Measurements from ENCODE around the gene PACRG. TPM values are rescaled to one million over a fixed set of nuclear protein-coding genes. Genes with fewer than 3 reads are reported as not detected.

PACRG gene
- total and polyA plus RNA-seq, 2 experiments from 2014 or later = 0.17 to 0.68 TPM

DNA sequence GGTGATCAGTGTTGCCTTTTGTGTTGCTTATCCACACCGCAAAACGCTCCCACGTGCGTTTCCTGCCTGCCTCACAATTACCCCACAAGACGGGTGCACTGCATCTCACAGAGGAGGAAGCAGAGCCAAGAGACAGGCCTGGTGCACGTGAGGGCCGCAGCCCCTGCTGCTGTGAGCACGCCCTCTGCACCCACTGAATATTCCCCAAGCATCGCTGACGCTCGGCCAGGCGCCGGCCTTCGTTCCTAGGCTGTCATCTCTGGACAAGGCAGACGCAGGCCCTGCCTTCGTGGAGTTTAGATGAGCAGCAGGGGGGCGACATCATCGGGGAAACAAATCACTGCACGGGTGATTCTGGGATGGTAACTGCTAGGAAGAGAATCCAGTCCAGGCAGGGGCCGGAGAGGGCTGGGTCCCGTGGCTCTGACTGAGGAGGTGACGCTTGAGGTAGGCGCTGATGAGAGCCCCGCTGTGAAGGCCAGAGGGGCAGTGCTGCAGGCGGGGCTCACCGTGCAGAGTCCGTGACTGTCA is 524.4 kb downstream of the PACRG start:
- Mint-ChIP-seq H3K27ac (no peak overlapping the region), H3K4me1 (peaks cover 13% of the 10 kb centered on the region), H3K36me3 (ENCODE audit: low read depth) (no peaks in the 10 kb centered on the region), H3K4me3 (no peak overlapping the region), H3K9me3 (0 out of 3 replicates have a peak, but pooled peaks cover 2% of the 10 kb centered on the region), H3K27me3 (ENCODE audit: insufficient read depth, low read depth, poor library complexity) (peaks cover 5% of the 10 kb centered on the region)
- peak overlapping the region; percentile 52; the same call in 1 of the 2 replicates for H2AFZ ChIP-seq
- H3K4me2 ChIP-seq = no peak overlapping the region
- H3K36me3 ChIP-seq (ENCODE audit: insufficient read depth) = no peaks in the 10 kb centered on the region
- H3K79me2 ChIP-seq (replicated peaks; ENCODE audit: insufficient read depth) = no peaks in the 10 kb centered on the region
- H4K20me1 ChIP-seq (replicated peaks; ENCODE audit: insufficient read depth) = no peaks in the 10 kb centered on the region
- no peaks in the 10 kb centered on the region for H3F3A ChIP-seq (replicated peaks; ENCODE audit: low read depth)
- H3K27ac ChIP-seq (ENCODE audit: low read depth) = no peak overlapping the region
- no peak for TF ChIP-seq STAT1 (IDR thresholded peaks at IDR 0.05; ENCODE audit: unreplicated experiment)
- no peak for TF ChIP-seq ZNF331 (CRISPR knock-in tag; IDR thresholded peaks at IDR 0.05; ENCODE audit: low read depth)
- TF ChIP-seq, protein P1, sequence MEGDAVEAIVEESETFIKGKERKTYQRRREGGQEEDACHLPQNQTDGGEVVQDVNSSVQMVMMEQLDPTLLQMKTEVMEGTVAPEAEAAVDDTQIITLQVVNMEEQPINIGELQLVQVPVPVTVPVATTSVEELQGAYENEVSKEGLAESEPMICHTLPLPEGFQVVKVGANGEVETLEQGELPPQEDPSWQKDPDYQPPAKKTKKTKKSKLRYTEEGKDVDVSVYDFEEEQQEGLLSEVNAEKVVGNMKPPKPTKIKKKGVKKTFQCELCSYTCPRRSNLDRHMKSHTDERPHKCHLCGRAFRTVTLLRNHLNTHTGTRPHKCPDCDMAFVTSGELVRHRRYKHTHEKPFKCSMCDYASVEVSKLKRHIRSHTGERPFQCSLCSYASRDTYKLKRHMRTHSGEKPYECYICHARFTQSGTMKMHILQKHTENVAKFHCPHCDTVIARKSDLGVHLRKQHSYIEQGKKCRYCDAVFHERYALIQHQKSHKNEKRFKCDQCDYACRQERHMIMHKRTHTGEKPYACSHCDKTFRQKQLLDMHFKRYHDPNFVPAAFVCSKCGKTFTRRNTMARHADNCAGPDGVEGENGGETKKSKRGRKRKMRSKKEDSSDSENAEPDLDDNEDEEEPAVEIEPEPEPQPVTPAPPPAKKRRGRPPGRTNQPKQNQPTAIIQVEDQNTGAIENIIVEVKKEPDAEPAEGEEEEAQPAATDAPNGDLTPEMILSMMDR (conservative IDR thresholded peaks at IDR 0.05; ENCODE audit: low read depth in 2 of 2) = no peak
- TF ChIP-seq JUNB (IDR thresholded peaks at IDR 0.05; ENCODE audit: unreplicated experiment) = no peak
- H3K4me1 ChIP-seq (ENCODE audit: insufficient read depth) = no peaks in the 10 kb centered on the region
- peaks cover 6% of the 10 kb centered on the region; the same call in 1 of the 2 replicates for H3K9me2 ChIP-seq (ENCODE audit: insufficient read depth)
- peak; percentile 45 for ATAC-seq
- H3K27me3 ChIP-seq (ENCODE audit: insufficient read depth) = no peaks in the 10 kb centered on the region
- H3K4me3 ChIP-seq = no peak overlapping the region
- no peak for DNase-seq (ENCODE audit: low spot score)

DNA sequence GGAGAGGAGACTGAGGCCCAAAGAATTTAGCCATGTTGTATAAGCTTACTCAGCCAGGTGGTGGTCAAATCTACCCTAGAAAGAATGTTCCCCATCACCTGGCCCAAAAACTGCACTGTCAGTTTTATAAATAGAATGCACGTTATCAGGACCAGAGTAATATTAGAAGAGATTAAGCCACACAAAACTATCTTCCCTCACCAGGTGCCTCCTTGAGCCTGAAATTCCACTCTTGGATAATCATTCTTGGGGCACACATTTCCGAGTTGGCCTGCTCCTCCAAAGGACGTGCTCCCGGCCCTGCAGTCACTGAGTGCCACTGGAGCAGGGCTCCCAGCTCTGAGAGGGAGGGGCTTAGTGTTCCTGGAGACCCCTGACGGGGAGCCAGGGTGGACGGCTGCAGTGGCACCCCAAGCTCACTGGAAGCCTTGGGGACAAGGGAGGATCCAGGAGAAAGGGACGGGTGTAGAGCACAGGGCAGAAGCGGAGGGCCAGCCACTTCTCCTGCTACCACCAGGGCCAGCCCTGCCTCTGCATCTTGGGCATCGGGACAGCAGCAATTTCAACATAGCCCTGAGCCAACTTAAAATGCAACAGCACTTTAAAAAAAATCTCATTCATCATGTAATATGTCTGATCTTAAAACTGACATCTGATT is 525.9 kb downstream of the PACRG start:
- Histone ChIP-seq H3K36me3 (ENCODE audit: insufficient read depth) (no peaks in the 10 kb centered on the region), H3K79me2 (replicated peaks; ENCODE audit: insufficient read depth) (no peaks in the 10 kb centered on the region), H2AFZ (peak overlapping the region; percentile 56; the same call in 1 of the 2 replicates), H3F3A (replicated peaks; ENCODE audit: low read depth) (no peaks in the 10 kb centered on the region), H3K27ac (ENCODE audit: low read depth) (no peak overlapping the region), H3K27me3 (ENCODE audit: insufficient read depth) (peaks cover 9% of the 10 kb centered on the region), H3K4me2 (no peak overlapping the region), H3K4me3 (no peak overlapping the region), H3K9me2 (ENCODE audit: insufficient read depth) (peaks cover 6% of the 10 kb centered on the region; the same call in 1 of the 2 replicates), H4K20me1 (replicated peaks; ENCODE audit: insufficient read depth) (no peaks in the 10 kb centered on the region), H3K4me1 (ENCODE audit: insufficient read depth) (no peaks in the 10 kb centered on the region)
- H3K4me3 Mint-ChIP-seq = no peak overlapping the region
- H3K4me1 Mint-ChIP-seq = peaks cover 11% of the 10 kb centered on the region
- peak; percentile 43; the same call in 2 of the 3 replicates for ATAC-seq
- no peak overlapping the region for H3K27ac Mint-ChIP-seq
- no peak for DNase-seq (ENCODE audit: low spot score)
- H3K27me3 Mint-ChIP-seq (ENCODE audit: insufficient read depth, low read depth, poor library complexity) = peaks cover 11% of the 10 kb centered on the region
- H3K9me3 Mint-ChIP-seq = 0 out of 3 replicates have a peak, but pooled peaks cover 2% of the 10 kb centered on the region
- no peaks in the 10 kb centered on the region for H3K36me3 Mint-ChIP-seq (ENCODE audit: low read depth)
- TF ChIP-seq, protein P2, sequence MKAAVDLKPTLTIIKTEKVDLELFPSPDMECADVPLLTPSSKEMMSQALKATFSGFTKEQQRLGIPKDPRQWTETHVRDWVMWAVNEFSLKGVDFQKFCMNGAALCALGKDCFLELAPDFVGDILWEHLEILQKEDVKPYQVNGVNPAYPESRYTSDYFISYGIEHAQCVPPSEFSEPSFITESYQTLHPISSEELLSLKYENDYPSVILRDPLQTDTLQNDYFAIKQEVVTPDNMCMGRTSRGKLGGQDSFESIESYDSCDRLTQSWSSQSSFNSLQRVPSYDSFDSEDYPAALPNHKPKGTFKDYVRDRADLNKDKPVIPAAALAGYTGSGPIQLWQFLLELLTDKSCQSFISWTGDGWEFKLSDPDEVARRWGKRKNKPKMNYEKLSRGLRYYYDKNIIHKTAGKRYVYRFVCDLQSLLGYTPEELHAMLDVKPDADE (IDR thresholded peaks at IDR 0.05) = no peak
- TF ChIP-seq EZH2phosphoT487 (IDR thresholded peaks at IDR 0.05; ENCODE audit: unreplicated experiment) (no peak), ZNF114 (CRISPR knock-in tag; IDR thresholded peaks at IDR 0.05) (no peak), ZNF331 (CRISPR knock-in tag; IDR thresholded peaks at IDR 0.05; ENCODE audit: low read depth) (no peak), POLR2AphosphoS5 (IDR thresholded peaks at IDR 0.05; ENCODE audit: low read depth) (no peak)
- TF ChIP-seq, protein P3, sequence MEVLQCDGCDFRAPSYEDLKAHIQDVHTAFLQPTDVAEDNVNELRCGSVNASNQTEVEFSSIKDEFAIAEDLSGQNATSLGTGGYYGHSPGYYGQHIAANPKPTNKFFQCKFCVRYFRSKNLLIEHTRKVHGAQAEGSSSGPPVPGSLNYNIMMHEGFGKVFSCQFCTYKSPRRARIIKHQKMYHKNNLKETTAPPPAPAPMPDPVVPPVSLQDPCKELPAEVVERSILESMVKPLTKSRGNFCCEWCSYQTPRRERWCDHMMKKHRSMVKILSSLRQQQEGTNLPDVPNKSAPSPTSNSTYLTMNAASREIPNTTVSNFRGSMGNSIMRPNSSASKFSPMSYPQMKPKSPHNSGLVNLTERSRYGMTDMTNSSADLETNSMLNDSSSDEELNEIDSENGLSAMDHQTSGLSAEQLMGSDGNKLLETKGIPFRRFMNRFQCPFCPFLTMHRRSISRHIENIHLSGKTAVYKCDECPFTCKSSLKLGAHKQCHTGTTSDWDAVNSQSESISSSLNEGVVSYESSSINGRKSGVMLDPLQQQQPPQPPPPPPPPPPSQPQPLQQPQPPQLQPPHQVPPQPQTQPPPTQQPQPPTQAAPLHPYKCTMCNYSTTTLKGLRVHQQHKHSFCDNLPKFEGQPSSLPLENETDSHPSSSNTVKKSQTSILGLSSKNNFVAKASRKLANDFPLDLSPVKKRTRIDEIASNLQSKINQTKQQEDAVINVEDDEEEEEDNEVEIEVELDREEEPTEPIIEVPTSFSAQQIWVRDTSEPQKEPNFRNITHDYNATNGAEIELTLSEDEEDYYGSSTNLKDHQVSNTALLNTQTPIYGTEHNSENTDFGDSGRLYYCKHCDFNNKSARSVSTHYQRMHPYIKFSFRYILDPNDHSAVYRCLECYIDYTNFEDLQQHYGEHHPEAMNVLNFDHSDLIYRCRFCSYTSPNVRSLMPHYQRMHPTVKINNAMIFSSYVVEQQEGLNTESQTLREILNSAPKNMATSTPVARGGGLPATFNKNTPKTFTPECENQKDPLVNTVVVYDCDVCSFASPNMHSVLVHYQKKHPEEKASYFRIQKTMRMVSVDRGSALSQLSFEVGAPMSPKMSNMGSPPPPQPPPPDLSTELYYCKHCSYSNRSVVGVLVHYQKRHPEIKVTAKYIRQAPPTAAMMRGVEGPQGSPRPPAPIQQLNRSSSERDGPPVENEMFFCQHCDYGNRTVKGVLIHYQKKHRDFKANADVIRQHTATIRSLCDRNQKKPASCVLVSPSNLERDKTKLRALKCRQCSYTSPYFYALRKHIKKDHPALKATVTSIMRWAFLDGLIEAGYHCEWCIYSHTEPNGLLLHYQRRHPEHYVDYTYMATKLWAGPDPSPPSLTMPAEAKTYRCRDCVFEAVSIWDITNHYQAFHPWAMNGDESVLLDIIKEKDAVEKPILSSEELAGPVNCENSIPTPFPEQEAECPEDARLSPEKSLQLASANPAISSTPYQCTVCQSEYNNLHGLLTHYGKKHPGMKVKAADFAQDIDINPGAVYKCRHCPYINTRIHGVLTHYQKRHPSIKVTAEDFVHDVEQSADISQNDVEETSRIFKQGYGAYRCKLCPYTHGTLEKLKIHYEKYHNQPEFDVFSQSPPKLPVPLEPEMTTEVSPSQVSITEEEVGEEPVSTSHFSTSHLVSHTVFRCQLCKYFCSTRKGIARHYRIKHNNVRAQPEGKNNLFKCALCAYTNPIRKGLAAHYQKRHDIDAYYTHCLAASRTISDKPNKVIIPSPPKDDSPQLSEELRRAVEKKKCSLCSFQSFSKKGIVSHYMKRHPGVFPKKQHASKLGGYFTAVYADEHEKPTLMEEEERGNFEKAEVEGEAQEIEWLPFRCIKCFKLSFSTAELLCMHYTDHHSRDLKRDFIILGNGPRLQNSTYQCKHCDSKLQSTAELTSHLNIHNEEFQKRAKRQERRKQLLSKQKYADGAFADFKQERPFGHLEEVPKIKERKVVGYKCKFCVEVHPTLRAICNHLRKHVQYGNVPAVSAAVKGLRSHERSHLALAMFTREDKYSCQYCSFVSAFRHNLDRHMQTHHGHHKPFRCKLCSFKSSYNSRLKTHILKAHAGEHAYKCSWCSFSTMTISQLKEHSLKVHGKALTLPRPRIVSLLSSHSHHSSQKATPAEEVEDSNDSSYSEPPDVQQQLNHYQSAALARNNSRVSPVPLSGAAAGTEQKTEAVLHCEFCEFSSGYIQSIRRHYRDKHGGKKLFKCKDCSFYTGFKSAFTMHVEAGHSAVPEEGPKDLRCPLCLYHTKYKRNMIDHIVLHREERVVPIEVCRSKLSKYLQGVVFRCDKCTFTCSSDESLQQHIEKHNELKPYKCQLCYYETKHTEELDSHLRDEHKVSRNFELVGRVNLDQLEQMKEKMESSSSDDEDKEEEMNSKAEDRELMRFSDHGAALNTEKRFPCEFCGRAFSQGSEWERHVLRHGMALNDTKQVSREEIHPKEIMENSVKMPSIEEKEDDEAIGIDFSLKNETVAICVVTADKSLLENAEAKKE (CRISPR knock-in tag; IDR thresholded peaks at IDR 0.05) = no peak
- TF ChIP-seq, protein P1 (conservative IDR thresholded peaks at IDR 0.05; ENCODE audit: low read depth in 2 of 2) = no peak
